ENCODE measurements around the gene OR8D4. TPM values are rescaled to one million over a fixed set of nuclear protein-coding genes. Genes with fewer than 3 reads are reported as not detected.
"Not testable (repeated sequence)": the region's sequence is repeated elsewhere in the genome, so short reads cannot be mapped to it uniquely, and the experiment has no call there.

Gene OR8D4
- total RNA-seq (not detected in 2 replicates), polyA plus RNA-seq (not detected in 2 replicates)

DNA sequence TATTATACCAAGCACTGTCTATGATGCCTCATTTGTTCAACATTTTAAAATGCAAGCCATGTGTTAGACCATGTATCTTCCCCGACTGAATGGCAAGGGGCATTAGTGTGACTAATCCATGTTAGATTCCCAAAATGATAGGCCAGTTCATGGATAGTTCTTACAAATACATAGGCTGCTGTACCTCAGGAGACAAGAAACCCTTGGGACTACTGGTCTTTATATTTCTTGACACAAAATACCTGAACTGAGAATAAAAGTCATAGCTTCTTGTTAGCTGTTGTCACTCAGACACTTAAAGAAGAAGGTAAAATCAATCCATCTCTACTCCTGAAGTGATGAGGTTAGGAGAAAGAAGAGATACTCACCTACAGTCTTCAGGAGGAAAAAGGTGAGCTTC, at the start of gene OR8D4:
Gene OR8D4, plus strand, starts transcription at position 301 of the 400 bp plus-strand sequence. CDS start 4,265 bp downstream, outside the sequence.
- Histone ChIP-seq H3K27me3 (no peaks in the 10 kb centered on the region), H3K27ac (no peak within 1 kb of the TSS), H3K9me3 (ENCODE audit: low read depth) (no peaks in the 10 kb centered on the region), H3K36me3 (no peaks in the 10 kb centered on the region), H3K4me1 (ENCODE audit: low read depth) (no peaks in the 10 kb centered on the region), H3K4me3 (no peak within 1 kb of the TSS)
- TF ChIP-seq, protein P1, sequence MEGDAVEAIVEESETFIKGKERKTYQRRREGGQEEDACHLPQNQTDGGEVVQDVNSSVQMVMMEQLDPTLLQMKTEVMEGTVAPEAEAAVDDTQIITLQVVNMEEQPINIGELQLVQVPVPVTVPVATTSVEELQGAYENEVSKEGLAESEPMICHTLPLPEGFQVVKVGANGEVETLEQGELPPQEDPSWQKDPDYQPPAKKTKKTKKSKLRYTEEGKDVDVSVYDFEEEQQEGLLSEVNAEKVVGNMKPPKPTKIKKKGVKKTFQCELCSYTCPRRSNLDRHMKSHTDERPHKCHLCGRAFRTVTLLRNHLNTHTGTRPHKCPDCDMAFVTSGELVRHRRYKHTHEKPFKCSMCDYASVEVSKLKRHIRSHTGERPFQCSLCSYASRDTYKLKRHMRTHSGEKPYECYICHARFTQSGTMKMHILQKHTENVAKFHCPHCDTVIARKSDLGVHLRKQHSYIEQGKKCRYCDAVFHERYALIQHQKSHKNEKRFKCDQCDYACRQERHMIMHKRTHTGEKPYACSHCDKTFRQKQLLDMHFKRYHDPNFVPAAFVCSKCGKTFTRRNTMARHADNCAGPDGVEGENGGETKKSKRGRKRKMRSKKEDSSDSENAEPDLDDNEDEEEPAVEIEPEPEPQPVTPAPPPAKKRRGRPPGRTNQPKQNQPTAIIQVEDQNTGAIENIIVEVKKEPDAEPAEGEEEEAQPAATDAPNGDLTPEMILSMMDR (IDR thresholded peaks at IDR 0.05; ENCODE audit: low read depth, low read length): no peak
- no peak for DNase-seq (ENCODE audit: low read depth in 1 of 2, low spot score in 1 of 2)

DNA sequence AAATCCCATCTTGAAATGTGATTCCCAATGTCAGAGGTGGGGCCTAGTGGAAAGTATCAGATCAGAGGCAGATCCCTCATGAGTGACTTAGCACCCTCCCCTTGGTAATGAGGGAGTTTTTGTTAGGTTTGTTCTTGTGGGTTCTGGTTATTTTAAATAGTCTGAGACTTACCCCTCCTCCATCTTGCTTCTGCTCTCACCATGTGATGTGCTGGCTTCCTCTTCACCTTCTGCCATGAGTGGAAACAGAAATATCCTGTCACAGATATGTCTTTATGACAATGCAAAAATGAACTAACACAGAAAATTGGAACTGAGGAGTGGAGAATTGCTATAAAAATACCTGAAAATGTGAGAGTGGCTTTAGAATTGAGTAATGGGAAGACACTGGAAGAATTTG, 49.6 kb upstream of the OR8D4 start:
- Histone ChIP-seq H3K27ac (no peak overlapping the region), H3K36me3 (no peaks in the 10 kb centered on the region), H3K4me3 (no peak overlapping the region), H3K27me3 (no peaks in the 10 kb centered on the region), H3K4me1 (ENCODE audit: low read depth) (no peaks in the 10 kb centered on the region), H3K9me3 (ENCODE audit: low read depth) (no peaks in the 10 kb centered on the region)
- no peak for DNase-seq (ENCODE audit: low read depth in 1 of 2, low spot score in 1 of 2)
- TF ChIP-seq, protein P1 (IDR thresholded peaks at IDR 0.05; ENCODE audit: low read depth, low read length): no peak

DNA sequence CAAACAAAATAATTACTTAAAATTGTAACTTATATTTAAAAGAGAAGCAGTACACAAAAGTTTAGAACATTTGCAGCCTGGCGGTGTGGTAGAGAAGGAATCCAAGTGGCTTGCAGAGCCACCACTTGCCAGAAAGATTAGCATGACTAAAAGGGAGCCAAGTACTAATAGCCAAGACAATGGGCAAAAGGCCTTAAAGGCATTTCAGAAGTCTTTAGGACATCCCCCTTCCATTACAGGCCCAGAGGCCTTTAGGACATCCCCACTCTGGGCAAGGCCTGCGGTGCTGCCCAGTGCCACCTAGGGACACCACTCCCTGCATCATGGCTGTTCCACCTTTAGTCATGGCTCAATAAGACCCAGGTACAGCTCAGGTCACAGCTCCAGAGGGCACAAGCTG, 48.9 kb upstream of the OR8D4 start:
- H3K9me3 ChIP-seq (ENCODE audit: low read depth): no peaks in the 10 kb centered on the region
- TF ChIP-seq, protein P1 (IDR thresholded peaks at IDR 0.05; ENCODE audit: low read depth, low read length): no peak
- no peak overlapping the region for H3K4me3 ChIP-seq
- H3K27me3 ChIP-seq: no peaks in the 10 kb centered on the region
- no peaks in the 10 kb centered on the region for H3K36me3 ChIP-seq
- H3K27ac ChIP-seq: no peak overlapping the region
- H3K4me1 ChIP-seq (ENCODE audit: low read depth): no peaks in the 10 kb centered on the region
- DNase-seq (ENCODE audit: low read depth in 1 of 2, low spot score in 1 of 2): no peak

DNA sequence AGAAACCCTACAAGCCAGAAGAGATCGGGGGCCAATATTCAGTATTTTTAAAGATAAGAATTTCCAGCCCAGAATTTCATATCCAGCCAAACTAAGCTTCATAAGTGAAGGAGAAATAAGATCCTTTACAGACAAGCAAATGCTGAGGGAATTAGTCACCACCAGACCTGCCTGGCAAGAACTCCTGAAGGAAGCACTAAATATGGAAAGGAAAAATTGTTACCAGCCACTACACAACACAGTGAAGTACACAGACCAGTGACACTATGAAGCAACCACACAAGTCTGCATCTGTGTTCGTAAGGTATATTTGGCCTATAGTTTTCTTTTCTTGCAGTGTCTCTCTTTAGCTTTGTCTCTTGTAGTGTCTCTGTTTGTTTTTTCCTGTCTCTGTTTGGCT, 45.5 kb upstream of the OR8D4 start:
- Histone ChIP-seq H3K27me3 (no peaks in the 10 kb centered on the region), H3K27ac (no peak overlapping the region), H3K4me1 (ENCODE audit: low read depth) (no peaks in the 10 kb centered on the region), H3K36me3 (no peaks in the 10 kb centered on the region), H3K4me3 (no peak overlapping the region), H3K9me3 (ENCODE audit: low read depth) (no peaks in the 10 kb centered on the region)
- DNase-seq (ENCODE audit: low read depth in 1 of 2, low spot score in 1 of 2): no peak
- TF ChIP-seq, protein P1 (IDR thresholded peaks at IDR 0.05; ENCODE audit: low read depth, low read length): no peak

DNA sequence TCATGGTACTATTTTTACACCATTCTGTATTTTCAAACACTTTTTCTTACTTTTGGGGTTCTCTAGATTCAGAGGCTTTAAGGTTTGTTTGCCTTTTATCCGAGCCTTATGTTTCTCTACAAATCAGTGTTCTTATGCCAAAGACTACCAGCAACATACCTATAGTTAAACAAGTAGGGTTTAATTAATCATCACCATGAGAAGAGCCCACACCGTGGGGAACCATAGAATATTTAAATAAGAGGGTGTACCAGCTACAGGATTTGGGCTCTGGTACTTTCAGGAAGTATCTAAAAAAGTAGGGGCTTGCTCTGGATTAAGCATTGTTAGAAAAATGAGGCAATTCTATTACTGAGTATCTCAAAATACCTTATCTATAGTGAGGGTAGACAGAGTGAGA, 42.2 kb upstream of the OR8D4 start:
- TF ChIP-seq, protein P1 (IDR thresholded peaks at IDR 0.05; ENCODE audit: low read depth, low read length): no peak
- Histone ChIP-seq H3K36me3 (no peaks in the 10 kb centered on the region), H3K9me3 (ENCODE audit: low read depth) (no peaks in the 10 kb centered on the region), H3K4me1 (ENCODE audit: low read depth) (no peaks in the 10 kb centered on the region), H3K27ac (no peak overlapping the region), H3K27me3 (no peaks in the 10 kb centered on the region), H3K4me3 (no peak overlapping the region)
- no peak for DNase-seq (ENCODE audit: low read depth in 1 of 2, low spot score in 1 of 2)

DNA sequence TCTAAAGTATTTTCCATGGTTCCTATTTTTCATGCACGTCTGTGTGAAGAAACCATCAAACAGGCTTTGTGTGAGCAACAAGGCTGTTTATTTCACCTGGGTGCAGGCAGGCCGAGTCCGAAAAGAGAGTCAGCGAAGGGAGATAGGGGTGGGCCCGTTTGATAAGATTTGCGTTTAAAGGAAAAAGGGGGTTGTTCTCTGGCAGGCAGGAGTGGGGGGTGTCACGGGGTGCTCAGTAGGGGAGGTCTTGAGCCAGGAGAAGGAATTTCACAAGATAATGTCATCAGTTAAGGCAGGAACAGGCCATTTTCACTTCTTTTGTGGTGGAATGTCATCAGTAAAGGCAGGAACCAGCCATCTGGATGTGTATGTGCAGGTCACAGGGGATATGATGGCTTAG, 36.7 kb upstream of the OR8D4 start:
- H3K4me3 ChIP-seq; H3K27ac ChIP-seq; H3K27me3 ChIP-seq; DNase-seq (ENCODE audit: low read depth in 1 of 2, low spot score in 1 of 2); H3K9me3 ChIP-seq (ENCODE audit: low read depth); H3K4me1 ChIP-seq (ENCODE audit: low read depth); H3K36me3 ChIP-seq: not testable (repeated sequence)

DNA sequence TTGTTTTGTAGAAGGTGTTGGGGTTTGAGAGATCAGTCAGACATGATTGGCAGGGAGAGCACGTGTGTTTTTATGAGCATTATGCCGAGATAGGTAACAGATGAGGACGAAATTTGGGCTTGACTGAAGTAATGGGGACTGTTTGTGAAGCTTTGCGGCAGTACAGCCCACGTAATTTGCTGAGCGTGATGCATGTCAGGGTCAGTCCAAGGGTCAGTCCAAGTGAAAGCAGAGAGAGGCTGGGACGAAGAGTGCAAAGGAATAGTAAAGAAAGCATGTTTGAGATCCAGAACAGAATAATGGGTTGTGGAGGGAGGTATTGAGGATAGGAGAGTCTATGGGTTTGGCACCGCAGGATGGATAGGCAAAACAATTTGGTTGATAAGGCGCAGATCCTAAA, 34.2 kb upstream of the OR8D4 start:
- not testable (repeated sequence) for H3K36me3 ChIP-seq; H3K4me1 ChIP-seq (ENCODE audit: low read depth); H3K27ac ChIP-seq; DNase-seq (ENCODE audit: low read depth in 1 of 2, low spot score in 1 of 2); H3K4me3 ChIP-seq; H3K27me3 ChIP-seq; H3K9me3 ChIP-seq (ENCODE audit: low read depth)
